HG03196 (cell line): ENCODE results near the gene ERAP2.

ENCODE experiments used
- ATAC-seq: cut with Tn5 transposase; IDR thresholded peaks from one replicate; pipeline ENCODE4 v1.9.1; 2021; ENCODE audit not compliant: unreplicated experiment

ERAP2 gene

DNA sequence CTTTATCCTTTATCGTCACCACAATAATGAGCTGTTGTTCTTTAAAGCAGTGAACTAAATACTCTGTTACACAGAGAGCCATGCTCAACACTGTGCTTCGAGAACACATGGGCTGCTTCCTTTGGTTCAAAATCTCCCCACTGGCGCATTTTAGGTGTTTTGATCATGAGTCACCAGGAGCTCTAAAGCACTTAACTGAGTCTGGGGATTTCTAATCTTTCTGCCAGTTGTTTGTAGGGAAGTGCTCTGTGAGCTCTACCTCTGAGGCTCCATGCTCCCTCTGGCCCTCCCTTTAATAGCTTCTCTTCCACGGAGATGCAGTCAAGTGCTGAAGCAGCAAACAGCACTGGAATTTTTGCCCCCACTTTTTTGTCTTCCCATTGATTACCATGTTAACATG lies 17.0 kb downstream of the ERAP2 start:
- ATAC-seq = no peak

DNA sequence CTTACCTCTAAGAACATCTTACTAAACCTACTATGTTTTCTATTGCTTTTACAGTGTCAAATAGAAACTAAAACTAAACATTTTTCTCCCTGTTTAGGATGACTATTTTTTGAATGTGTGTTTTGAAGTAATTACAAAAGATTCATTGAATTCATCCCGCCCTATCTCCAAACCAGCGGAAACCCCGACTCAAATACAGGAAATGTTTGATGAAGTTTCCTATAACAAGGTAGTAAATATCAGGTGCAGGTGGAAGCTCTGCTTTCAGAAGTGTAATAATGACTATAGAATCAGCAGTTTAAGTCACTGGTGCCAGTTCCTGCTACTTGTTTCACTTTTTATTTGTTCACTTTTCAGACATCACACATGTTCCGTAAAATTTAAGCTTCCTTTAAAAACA lies 20.0 kb downstream of the ERAP2 start:
- peak; percentile 85 for ATAC-seq

- peak; percentile 88 for ATAC-seq
Observed at GRCh38 chr5:96896806-96897205, 20.5 kb downstream of the ERAP2 start.

DNA sequence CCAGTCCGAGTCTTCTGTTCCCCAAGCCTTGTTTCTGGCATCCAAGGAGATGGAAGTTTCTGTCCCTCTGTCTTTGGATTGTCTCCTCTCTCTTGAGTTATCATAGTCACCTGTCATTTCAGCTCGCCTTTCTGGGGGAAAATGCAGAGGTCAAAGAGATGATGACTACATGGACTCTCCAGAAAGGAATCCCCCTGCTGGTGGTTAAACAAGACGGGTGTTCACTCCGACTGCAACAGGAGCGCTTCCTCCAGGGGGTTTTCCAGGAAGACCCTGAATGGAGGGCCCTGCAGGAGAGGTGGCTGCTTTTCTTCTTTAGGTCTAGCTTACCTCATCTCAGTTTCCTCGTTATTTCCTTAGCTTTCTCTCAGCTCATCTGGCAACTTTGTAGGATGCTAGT lies 25.1 kb downstream of the ERAP2 start:
- ATAC-seq = no peak

DNA sequence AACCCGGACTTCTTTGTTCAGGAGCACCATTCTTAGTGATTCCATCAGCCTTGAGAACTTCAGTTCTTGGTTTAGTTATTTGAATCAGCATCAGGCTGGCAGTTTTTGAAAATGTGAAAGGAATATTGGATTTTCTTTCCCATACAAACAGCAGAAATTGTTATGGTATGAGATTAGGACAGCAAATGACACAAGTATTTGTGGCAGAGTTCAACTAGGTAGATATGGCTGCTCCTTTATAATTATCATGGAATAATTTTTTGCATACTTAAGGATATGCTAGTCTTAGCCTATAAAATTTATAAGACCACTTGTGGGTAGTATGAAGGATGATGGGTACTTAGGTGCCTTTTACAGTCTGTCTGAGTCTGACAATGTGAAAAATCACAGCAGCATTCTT lies 25.5 kb downstream of the ERAP2 start:
- no peak for ATAC-seq

DNA sequence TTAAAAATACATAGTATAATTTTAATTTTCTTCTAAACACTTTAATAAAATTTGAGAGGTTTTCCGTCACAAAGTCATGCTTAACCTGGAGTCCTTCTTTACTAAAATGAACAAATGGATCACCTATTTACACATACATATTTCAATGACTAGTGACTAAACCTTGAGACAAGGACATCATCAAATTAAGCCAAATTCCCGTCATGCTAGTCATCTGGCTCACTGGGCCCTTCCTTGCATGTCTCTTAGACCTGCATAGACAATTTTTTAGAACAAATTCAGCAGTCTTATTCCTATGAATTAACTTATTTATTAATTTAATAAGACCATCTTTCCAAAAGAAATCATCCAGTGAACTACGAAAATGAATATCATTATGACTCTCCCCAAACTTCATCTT lies 26.6 kb downstream of the ERAP2 start:
- ATAC-seq = no peak

DNA sequence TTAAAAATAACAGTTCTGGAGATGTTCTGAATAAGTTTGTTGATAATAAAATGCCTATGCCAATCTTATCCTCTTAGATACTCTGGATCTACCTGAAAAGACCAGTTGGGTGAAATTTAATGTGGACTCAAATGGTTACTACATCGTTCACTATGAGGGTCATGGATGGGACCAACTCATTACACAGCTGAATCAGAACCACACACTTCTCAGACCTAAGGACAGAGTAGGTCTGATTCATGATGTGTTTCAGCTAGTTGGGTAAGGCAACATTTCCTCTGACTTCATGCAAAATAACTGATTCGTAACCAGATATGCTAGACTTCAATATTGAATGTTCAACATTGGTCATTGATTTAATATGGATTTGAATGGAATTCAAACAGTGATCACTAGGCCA lies 27.0 kb downstream of the ERAP2 start:
- ATAC-seq = no peak

- ATAC-seq = no peak
Observed at GRCh38 chr5:96904054-96904931, 28.0 kb downstream of the ERAP2 start.

DNA sequence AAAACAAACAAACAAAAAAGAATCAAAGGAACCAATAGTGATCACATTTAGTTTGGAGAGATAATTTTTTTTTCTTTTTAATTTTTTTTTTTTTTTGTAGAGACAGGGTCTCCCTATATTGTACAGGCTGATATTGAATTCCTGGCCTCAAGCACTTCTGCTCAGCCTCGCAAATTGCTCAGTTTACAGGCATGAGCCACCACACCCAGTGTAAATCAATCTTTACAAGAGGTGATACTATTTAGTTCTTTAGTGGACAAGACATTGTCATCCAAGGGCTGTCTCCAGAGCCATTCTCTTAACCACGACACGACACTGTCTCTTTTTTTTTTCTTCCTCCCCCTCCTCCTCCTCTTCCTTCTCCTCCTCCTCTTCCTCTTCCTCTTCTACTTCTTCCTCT lies 29.6 kb downstream of the ERAP2 start:
- ATAC-seq = no peak

DNA sequence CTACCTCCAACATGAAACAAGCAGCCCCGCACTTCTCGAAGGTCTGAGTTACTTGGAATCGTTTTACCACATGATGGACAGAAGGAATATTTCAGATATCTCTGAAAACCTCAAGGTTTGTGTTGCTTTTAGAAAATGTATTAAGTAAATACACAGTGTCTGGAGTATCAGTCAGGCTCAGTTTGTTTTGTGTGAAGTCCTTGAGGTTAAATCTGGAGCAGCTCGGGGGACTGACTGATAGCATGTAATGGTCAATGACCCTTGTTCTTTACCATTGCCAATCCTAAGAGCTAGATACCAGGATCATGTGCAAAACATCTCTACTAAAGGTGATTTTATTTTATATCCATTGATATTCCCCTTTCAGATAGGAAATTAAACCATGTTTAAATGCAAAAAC lies 32.7 kb downstream of the ERAP2 start:
- no peak for ATAC-seq

GRCh38 chr5:96909435-96909834 lies 33.1 kb downstream of the ERAP2 start:
- no peak for ATAC-seq

DNA sequence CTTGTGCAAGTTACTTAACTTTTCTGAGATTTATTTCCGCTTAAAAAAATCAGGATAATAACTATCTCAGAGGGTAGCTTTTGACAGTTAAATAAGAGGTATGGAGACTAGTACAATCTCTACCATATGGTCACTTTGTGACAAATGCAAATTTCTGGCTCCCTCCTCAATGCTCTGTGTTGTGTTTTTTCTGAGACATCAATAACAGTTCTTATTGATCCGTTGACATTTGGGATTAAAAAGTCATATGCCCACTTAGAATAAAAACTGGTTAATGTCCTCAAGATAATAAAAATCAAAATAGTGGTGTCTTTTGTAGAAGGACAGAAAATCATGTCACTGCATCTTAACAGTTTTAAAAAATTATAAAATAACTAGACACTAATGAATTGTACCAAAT lies 34.8 kb downstream of the ERAP2 start:
- ATAC-seq = no peak

- no peak for ATAC-seq
Observed at GRCh38 chr5:96913233-96913632, 36.9 kb downstream of the ERAP2 start.

DNA sequence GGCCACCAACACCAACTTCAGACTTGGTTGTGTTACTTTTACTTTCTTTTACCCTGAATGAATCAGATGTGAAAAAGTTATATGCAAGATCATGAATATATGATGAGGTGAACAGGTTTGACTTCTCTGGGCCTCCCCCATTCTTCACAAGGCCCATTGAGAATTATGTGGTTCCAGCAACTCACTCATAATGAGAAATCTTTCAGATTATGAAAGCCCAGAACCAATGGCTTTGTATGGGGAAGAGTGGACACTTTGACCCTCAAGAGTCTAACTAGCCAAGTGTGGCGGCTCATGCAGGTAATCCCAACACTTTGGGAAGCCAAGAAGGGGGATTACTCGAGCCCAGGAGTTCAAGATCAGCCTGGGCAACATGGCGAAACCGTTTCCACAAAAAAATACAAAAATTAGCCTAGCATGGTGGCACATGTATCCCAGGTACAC lies 43.5 kb downstream of the ERAP2 start:
- ATAC-seq = peak; percentile 63

DNA sequence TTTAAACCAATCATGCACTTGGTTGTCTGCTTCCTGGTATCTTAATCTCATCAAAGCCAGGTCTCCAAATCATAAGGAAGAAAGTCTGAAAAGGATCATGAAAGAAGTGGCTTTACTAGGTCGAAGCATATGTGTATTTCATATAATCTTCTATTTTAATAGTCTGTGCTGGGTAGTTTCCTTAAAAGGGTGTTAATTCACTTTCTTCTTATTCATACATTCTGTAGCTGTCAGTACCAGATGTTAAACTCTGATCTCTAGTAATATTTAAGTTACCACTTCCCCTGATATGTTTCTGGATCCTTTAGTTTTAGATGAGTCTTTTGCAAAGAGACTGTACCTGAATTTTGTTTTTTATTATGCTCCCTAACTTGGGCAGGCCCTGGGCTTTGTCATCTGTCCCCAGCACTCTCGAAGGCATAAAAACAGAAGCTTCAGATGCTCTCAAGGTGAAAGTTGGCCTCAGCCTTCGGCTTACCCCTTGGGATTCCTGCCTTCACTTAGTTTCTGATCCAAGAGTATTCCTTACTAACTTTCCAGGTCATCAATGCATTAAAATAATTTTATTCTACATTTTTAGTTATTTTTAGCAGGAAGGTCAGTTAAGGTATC lies 44.5 kb downstream of the ERAP2 start:
- no peak for ATAC-seq

GRCh38 chr5:96922499-96923244 lies 46.4 kb downstream of the ERAP2 start:
- ATAC-seq = no peak

- ATAC-seq = no peak
Observed at GRCh38 chr5:96924016-96924443, 47.7 kb downstream of the ERAP2 start.

- ATAC-seq = no peak
Observed at GRCh38 chr5:96926276-96926675, 50.0 kb downstream of the ERAP2 start.

GRCh38 chr5:96927008-96927407 lies 50.7 kb downstream of the ERAP2 start:
- ATAC-seq = no peak

DNA sequence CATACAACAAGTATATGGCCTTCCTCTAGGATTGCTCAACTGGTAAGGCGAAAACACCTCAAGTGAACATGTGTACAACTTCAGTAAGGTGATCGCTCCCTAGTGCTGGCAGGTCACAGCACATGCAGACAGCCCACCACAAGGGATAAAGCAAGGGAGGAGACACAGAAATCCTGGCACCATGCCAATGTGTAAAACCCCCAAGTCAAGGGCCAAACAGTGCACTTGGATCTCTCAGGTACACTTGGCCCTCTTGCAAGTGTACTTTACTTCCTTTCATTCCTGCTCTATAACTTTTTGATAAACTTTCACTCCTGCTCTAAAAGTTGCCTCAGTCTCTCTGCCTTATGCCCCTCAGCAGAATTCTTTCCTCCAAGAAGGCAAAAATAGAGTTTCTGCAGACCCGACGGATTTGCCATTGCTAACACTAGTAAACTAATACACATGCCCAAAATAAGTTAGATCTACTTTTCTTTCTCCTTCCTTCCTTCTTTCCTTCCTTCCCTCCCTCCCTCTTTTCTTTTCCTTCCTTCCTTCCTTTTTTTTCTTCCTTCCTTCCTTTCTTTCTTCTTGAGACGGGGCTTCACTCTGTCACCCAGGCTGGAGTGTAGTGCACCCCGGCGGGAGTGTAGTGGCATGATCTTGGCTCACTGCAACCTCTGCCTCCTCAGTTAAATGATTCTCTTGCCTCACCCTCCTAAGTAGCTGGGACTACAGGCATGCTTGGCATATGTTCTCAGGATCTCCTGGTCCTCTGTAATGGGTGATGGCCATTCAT lies 52.8 kb downstream of the ERAP2 start:
- no peak for ATAC-seq

GRCh38 chr5:96930058-96930457 lies 53.8 kb downstream of the ERAP2 start:
- no peak for ATAC-seq
